ENCODE data around the gene CSNK1G2. TPM values are rescaled to one million over a fixed set of nuclear protein-coding genes. Genes with fewer than 3 reads are reported as not detected.

Gene CSNK1G2
- total and polyA plus RNA-seq, 2 experiments from 2014 or later: 39.6 to 147 TPM

- Histone ChIP-seq H3K27ac (ENCODE audit: low read depth) (no peak overlapping the region), H3K9me2 (ENCODE audit: insufficient read depth) (no peaks in the 10 kb centered on the region), H4K20me1 (replicated peaks; ENCODE audit: insufficient read depth) (no peaks in the 10 kb centered on the region; the same call in 1 of the 2 replicates), H2AFZ (no peak overlapping the region), H3K27me3 (ENCODE audit: insufficient read depth) (peaks cover 5% of the 10 kb centered on the region; the same call in 1 of the 2 replicates), H3K79me2 (replicated peaks; ENCODE audit: insufficient read depth) (no peaks in the 10 kb centered on the region), H3F3A (replicated peaks; ENCODE audit: low read depth) (0 out of 2 replicates have a peak, but pooled peaks cover 3% of the 10 kb centered on the region), H3K4me3 (no peak overlapping the region), H3K36me3 (ENCODE audit: insufficient read depth) (no peaks in the 10 kb centered on the region), H3K4me2 (no peak overlapping the region), H3K4me1 (ENCODE audit: insufficient read depth) (peaks cover 5% of the 10 kb centered on the region; the same call in 1 of the 2 replicates)
- TF ChIP-seq ZNF331 (CRISPR knock-in tag; IDR thresholded peaks at IDR 0.05; ENCODE audit: low read depth): peak; percentile 91
- no peak for TF ChIP-seq EZH2 (IDR thresholded peaks at IDR 0.05; ENCODE audit: low read depth, unreplicated experiment)
- no peak for TF ChIP-seq POLR2AphosphoS5 (IDR thresholded peaks at IDR 0.05; ENCODE audit: low read depth)
- no peak overlapping the region for H3K27ac Mint-ChIP-seq
- H3K27me3 Mint-ChIP-seq (ENCODE audit: insufficient read depth, low read depth, poor library complexity): peaks cover 33% of the 10 kb centered on the region
- DNase-seq (ENCODE audit: low spot score) (no peak), ATAC-seq (no peak)
- H3K9me3 Mint-ChIP-seq: peaks cover 21% of the 10 kb centered on the region
- H3K4me1 Mint-ChIP-seq: 0 out of 3 replicates have a peak, but pooled peaks cover 3% of the 10 kb centered on the region
- H3K4me3 Mint-ChIP-seq: no peak overlapping the region
- H3K36me3 Mint-ChIP-seq (ENCODE audit: low read depth): peaks cover 7% of the 10 kb centered on the region; the same call in 2 of the 3 replicates
Observed at GRCh38 chr19:1932395-1932794, 8.6 kb upstream of the CSNK1G2 start.

DNA sequence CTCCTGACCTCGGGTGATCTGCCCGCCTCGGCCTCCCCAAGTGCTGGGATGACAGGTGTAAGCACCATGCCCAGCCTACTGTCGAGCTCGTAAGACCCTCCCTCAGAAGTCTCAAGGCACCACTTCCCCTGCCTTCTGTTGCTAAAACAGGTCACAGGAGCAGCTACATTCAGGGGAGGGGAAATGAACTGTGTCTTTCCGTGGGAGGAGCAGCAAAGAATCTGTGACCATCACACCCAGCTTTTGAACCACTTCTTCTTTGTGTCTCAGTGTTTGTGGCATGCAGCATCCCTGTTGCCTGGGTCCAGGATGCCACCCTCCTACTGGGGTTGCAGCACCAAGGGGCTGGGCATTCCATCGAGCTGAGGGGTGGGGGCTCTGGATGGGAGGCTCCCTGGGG lies 7.7 kb upstream of the CSNK1G2 start:
- Histone ChIP-seq H3K4me2 (no peak overlapping the region), H3K27ac (ENCODE audit: low read depth) (no peak overlapping the region), H3F3A (replicated peaks; ENCODE audit: low read depth) (0 out of 2 replicates have a peak, but pooled peaks cover 3% of the 10 kb centered on the region), H3K36me3 (ENCODE audit: insufficient read depth) (no peaks in the 10 kb centered on the region), H3K27me3 (ENCODE audit: insufficient read depth) (peaks cover 5% of the 10 kb centered on the region; the same call in 1 of the 2 replicates), H3K4me3 (no peak overlapping the region), H3K9me2 (ENCODE audit: insufficient read depth) (no peaks in the 10 kb centered on the region), H3K79me2 (replicated peaks; ENCODE audit: insufficient read depth) (no peaks in the 10 kb centered on the region), H2AFZ (no peak overlapping the region), H3K4me1 (ENCODE audit: insufficient read depth) (peaks cover 5% of the 10 kb centered on the region; the same call in 1 of the 2 replicates), H4K20me1 (replicated peaks; ENCODE audit: insufficient read depth) (no peaks in the 10 kb centered on the region; the same call in 1 of the 2 replicates)
- Mint-ChIP-seq H3K27ac (no peak overlapping the region), H3K36me3 (ENCODE audit: low read depth) (peaks cover 7% of the 10 kb centered on the region; the same call in 2 of the 3 replicates), H3K27me3 (ENCODE audit: insufficient read depth, low read depth, poor library complexity) (peaks cover 28% of the 10 kb centered on the region), H3K9me3 (peaks cover 19% of the 10 kb centered on the region), H3K4me3 (no peak overlapping the region), H3K4me1 (0 out of 3 replicates have a peak, but pooled peaks cover 3% of the 10 kb centered on the region)
- no peak for DNase-seq (ENCODE audit: low spot score)
- ATAC-seq: no peak
- TF ChIP-seq NANOG (IDR thresholded peaks at IDR 0.05; ENCODE audit: borderline replicate concordance) (no peak), JUNB (IDR thresholded peaks at IDR 0.05; ENCODE audit: unreplicated experiment) (no peak), ZNF462 (CRISPR knock-in tag; IDR thresholded peaks at IDR 0.05) (no peak), EZH2phosphoT487 (IDR thresholded peaks at IDR 0.05; ENCODE audit: unreplicated experiment) (no peak), EZH2 (IDR thresholded peaks at IDR 0.05; ENCODE audit: low read depth, unreplicated experiment) (no peak), ZNF114 (CRISPR knock-in tag; IDR thresholded peaks at IDR 0.05) (no peak), CREB1 (CRISPR knock-in tag; IDR thresholded peaks at IDR 0.05; ENCODE audit: low read depth) (no peak), POLR2AphosphoS5 (IDR thresholded peaks at IDR 0.05; ENCODE audit: low read depth) (no peak)
- TF ChIP-seq, protein P1, sequence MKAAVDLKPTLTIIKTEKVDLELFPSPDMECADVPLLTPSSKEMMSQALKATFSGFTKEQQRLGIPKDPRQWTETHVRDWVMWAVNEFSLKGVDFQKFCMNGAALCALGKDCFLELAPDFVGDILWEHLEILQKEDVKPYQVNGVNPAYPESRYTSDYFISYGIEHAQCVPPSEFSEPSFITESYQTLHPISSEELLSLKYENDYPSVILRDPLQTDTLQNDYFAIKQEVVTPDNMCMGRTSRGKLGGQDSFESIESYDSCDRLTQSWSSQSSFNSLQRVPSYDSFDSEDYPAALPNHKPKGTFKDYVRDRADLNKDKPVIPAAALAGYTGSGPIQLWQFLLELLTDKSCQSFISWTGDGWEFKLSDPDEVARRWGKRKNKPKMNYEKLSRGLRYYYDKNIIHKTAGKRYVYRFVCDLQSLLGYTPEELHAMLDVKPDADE (IDR thresholded peaks at IDR 0.05): no peak
- TF ChIP-seq, protein P2, sequence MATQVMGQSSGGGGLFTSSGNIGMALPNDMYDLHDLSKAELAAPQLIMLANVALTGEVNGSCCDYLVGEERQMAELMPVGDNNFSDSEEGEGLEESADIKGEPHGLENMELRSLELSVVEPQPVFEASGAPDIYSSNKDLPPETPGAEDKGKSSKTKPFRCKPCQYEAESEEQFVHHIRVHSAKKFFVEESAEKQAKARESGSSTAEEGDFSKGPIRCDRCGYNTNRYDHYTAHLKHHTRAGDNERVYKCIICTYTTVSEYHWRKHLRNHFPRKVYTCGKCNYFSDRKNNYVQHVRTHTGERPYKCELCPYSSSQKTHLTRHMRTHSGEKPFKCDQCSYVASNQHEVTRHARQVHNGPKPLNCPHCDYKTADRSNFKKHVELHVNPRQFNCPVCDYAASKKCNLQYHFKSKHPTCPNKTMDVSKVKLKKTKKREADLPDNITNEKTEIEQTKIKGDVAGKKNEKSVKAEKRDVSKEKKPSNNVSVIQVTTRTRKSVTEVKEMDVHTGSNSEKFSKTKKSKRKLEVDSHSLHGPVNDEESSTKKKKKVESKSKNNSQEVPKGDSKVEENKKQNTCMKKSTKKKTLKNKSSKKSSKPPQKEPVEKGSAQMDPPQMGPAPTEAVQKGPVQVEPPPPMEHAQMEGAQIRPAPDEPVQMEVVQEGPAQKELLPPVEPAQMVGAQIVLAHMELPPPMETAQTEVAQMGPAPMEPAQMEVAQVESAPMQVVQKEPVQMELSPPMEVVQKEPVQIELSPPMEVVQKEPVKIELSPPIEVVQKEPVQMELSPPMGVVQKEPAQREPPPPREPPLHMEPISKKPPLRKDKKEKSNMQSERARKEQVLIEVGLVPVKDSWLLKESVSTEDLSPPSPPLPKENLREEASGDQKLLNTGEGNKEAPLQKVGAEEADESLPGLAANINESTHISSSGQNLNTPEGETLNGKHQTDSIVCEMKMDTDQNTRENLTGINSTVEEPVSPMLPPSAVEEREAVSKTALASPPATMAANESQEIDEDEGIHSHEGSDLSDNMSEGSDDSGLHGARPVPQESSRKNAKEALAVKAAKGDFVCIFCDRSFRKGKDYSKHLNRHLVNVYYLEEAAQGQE (IDR thresholded peaks at IDR 0.05; ENCODE audit: unreplicated experiment): no peak

Data from GM23338 (cell line).